GM21825 (cell line): ENCODE data around the gene ARHGAP23.
A peak's percentile ranks its signal among the peaks of the same experiment; 100 is the strongest.
"Not testable (repeated sequence)": the region's sequence is repeated elsewhere in the genome, so short reads cannot be mapped to it uniquely, and the experiment has no call there.

Experiments used
- ATAC-seq: cut with Tn5 transposase; IDR thresholded peaks from one replicate; pipeline ENCODE4 v1.9.1; 2021; ENCODE audit warnings: mild to moderate bottlenecking, moderate library complexity; ENCODE audit not compliant: unreplicated experiment

ARHGAP23 gene

DNA sequence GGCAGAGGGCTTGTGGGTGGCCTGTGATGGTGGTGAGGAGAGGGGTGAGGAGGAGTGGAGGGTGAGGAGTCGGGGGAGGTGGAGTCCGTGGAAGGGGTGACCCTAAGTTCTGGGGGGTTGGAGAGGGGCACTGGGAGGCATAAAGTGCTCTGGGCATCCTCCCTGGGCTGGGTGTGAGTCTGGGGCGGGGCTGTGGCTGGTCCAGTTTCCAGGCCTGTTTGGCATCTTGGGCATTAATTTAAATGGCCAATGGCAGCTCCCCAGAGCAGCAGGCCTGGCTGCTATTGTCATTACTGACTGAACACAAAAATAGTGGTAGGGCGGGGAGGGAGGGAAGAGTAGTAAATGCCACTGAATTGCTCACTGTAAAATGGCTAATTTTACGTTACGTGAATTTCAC is 7.7 kb upstream of the ARHGAP23 start:
- no peak for ATAC-seq

DNA sequence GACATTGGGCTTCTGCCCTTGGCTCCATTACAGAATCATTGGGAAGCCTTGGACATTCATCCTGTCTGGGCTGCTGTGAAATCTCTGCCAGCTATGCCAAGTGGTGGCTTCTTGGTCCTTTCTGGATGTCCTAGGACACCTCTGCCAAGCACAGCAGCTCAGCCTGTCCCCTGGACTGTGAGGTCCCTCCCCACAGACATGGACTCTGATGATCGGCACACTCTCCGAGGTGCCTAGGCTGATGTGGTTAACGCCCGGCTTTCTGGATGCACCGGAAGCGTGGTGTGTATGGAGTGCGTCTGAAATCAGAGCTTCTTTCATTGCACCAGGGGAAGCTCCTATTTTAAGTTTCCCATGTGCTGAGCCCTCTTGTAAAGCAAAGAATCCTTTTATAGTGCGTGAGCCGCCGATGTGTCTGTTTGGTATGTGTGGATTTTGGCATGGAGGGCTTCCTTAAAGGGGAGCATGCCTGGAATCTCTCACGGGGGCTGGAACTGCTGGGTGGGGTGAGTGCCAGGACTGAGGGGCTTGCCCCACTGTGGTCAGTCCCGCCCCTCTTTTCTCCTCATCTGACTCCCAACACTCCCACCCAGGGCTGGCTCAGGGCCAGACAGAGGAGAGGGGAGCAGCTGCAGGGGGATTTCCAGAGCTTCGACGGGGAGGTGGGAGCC is 7.0 kb upstream of the ARHGAP23 start:
- ATAC-seq, result no peak

DNA sequence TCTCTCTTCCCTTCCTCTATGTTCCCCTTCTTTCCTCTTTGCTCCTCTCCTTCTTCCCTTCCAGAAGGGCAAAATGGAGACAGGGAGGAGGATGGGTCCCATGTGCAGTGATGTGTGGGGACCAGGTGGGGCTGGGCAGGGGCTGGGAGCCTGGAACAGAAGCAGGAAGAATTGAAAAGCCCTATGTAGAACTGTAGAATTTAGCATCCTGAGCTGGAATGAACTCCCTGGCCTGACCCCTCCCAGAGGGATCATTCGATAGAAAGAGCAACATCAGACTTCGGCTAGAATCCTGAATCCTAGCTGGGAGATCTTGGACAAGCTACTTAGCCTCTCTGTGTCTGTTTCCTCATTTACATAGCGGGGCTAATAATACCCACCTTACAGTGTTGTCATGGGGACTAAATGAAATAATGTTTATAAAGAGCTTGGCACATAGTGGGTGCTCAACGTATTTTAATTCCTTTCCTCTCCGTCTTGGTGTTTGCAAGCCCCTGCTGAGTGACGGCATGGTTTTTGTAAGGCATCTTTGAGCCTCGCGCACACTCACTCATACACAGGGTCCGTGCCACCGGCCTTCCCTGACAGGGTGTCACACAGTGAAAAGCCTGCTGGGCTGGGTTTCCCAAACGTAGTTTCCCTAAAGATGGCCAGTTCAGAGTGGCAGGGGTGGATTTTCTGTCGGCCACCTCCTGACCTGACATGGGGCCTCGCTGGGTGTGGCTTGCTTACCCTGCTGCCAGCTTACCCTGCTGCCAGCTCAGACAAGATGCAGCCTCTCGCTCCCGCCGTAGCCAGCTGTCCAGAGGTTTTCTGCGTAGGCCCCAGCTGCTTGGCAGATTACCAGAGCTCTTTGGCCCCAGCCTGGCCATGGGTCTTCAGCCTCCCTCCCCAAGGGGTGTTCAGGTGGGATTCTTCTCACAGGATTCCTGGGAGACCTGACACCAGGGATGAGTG is 6.1 kb upstream of the ARHGAP23 start:
- no peak for ATAC-seq

DNA sequence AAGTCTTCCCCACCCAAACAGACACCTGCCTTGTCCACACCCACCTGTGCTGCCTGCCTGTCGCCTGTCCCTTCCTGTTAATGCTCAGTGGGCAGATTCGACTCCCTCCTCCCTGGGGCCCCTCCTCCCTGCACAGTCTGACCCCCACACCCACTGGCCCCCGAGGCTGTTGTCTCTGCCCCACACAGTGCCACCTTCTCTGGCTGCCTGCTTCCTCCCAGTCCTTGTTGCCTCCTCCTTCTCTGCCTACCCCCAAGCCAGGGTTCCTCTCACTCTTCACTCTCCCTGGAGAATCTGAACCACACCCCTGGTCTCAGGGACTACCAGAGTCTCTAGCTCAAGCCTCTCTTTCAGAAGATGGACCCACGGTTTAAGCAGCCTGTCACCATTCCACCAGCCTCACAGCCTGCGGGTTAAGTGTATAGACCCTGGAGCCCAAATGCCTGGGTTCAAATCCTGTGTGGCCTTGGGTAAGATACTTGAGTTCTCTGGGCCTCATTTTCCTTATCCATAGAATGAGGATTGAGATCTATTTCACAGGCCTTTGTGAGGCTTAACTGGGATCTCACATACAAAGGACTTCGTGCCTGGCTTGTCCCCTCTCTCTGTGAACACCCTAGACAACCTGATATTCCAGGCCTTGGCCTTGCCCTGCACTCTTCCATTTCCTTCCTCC is 3.8 kb upstream of the ARHGAP23 start:
- no peak for ATAC-seq

DNA sequence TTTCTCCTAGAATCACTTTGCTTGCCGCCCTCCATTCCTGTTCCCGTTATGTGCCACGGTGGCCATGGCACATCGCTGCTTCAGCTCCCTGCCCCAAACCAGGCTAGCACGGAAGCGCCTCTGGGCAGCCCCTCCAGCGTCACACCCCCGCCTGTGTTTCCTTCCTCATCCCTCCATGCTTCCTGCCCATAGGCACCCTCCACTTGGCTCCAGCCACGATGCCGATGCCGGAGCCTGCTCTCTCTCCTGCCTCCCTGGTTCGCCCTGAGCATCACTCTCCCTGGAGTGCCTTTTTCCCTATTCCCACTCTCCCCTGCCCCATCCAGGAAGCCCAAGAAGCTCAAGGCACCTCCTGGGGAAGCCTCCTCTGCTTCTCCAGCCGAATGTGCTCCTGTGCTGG is 3.2 kb upstream of the ARHGAP23 start:
- ATAC-seq, result no peak

DNA sequence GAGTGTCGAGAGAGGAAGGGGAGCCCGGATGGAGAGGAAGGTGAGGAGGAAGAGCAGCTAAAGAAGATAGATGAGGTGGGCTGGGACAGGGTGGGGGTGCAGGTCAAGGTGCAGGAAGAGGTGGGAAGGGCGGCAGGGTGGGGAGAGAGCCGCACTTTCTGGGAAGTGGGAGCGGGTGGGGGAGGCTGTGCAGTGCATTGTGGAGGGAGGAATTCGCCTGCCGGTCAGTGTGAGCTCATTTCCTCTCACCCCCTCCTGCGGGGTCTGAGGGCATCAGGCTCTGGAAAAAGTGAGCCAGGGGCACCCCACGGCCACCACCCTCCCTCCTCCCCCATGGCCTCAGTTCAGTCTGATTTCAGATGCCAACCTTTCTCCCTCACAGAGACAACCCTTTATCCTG is 2.5 kb upstream of the ARHGAP23 start:
- no peak for ATAC-seq

DNA sequence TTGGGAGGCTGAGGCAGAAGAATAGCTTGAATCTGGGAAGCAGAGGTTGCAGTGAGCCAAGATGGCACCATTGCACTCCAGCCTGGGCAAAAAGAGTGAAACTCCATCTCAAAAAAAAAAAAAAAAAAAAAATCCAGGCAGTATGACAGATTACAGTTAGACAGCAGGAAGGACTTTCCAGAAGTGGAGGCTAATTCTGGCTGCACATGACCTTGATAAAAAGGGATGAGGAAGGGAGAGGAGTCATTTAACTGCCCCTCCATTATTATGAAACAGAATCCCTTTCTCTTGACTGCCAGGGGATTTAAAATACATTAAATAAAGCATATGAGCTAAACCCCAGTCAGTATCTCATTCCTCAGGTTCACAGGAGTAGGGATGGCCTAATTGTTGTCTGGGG is 1.8 kb upstream of the ARHGAP23 start:
- no peak for ATAC-seq

DNA sequence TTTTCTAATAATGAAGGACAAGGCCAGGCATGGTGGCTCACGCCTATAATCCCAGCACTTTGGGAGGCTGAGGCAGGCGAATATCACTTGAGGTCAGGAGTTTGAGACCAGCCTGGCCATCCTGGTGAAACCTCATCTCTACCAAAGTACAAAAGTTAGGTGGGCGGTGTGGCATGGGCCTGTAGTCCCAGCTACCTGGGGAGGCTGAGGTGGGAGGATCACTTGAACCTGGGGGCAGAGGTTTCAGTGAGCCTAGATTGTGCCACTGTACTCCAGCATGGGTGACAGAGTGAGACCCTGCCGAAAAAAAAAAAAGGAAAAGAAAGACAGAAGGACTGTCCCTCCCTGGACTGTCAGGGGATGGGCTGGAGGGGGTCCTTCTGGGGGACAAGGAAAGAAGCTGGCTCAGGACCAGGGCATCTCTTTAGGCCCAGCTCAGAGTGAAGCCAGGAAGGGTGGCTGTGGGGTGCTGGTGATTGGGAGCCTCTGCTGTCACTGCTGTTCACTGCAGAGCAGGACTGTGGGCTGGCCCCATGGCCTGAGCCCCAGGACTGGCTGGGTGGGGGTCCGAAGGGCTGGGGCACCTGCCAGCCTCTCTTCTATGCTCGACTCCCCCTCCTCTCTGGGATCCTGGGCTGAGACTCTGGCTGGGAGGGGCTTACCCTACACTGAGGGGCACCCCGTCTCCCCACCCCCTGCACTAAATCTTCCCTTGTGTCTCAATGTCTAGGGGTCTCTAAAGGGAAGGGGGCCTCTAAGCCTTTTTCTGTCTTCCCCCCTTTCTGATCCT is 909 bp upstream of the ARHGAP23 start:
- no peak for ATAC-seq

DNA sequence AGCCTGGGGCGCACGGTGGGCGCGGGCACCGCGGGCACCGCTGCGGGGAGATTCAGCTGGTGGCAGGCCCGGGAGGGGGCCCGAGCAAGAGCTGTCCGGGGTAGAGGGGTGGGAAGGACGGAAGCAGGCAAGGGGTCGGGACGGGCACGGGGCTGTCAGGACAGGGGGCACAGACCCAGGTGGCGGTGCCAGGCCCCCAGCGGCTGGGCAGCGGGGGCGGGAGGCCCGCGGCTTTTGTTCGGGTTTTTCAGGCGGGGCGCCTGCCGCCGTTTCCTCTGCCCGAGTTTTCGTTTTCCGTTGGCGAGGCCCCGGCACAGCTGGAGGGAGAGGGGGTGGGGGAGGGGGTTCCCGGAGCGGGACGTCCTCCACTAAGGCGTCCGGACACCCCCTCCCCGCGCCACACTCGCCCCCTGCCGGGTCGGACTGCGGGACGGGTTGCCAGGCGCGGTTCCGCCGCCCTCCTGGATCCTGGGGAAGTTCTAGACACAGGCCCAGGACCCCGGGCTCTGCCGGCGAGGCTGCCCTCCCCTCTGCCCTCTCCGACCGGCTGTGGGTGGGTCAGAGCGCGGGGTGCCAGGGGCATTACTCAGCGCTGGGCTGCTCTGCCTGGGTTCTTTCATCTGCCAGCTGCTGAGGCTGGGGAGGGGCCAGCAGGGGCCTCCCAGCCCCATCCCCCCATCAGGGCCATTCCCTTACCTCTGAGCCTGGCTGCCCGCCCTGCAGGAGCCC is 543 bp downstream of the ARHGAP23 start:
- peak; percentile 23 for ATAC-seq

DNA sequence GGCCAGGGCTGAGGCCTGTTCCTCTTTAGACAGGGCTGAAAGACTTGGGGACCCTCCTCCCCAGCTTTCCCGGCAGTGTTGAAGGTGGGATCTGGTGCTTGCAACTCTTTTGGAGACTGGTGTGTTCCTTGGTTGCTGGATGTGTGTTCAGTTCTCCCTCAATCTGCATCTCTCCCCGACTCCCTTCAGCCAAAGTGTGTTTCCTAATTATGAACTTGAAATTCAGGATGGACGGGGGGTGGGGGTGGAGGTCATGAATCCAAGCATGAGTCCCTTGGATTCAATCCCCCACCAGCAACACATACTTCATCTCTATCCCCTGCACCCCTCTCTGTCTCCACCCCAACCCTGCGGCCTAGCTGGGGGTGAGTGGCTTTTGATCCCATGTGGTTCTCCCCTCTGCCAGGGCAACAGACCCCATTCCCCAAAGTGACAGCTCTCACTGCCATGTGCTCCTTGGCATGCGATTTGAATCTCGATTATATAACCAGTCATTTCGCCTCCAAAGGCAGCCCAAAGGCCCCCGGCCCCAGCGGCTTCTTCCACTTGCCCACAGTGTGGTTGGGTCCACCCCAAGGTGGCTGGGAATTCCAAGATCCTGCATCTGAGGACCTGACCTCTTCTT is 1.3 kb downstream of the ARHGAP23 start:
- no peak for ATAC-seq

DNA sequence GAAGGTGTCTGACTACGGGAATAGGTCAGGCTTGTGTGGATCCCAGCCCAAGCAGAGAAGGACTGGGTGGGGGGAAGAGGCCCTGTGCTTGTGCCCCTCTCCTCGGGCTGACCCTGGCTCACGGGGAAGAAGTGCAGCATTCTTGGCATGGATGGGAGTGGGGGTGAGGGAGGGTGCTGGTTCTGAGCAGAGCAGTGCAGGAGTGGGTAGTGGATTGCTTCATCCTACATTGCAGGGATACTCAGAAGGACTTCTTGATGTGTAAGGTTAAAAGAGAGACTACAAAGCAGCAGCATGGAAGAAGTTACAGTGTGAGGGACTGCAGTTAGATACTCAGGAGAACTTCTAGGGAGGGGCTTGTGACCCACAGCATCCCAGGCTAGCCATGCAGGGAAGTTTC is 2.1 kb downstream of the ARHGAP23 start:
- no peak for ATAC-seq

DNA sequence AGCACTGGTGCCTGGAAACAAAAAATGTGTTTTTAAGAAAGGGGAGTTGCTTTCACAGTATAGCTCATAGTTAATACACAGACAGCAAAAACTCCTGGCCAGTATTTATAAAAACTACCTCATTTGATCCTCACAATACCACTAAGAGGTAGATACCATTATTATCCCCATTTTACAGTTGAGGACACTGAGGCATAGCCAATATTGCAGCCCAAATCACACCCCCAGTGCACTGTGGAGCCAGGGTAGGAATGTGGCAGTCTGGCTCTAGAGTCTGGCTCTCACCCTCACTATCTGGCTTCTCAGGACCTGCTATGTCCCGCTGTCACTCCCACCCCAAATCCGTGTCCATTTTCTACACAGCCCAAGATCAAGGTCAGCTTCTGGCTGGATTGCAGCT is 2.6 kb downstream of the ARHGAP23 start:
- no peak for ATAC-seq

DNA sequence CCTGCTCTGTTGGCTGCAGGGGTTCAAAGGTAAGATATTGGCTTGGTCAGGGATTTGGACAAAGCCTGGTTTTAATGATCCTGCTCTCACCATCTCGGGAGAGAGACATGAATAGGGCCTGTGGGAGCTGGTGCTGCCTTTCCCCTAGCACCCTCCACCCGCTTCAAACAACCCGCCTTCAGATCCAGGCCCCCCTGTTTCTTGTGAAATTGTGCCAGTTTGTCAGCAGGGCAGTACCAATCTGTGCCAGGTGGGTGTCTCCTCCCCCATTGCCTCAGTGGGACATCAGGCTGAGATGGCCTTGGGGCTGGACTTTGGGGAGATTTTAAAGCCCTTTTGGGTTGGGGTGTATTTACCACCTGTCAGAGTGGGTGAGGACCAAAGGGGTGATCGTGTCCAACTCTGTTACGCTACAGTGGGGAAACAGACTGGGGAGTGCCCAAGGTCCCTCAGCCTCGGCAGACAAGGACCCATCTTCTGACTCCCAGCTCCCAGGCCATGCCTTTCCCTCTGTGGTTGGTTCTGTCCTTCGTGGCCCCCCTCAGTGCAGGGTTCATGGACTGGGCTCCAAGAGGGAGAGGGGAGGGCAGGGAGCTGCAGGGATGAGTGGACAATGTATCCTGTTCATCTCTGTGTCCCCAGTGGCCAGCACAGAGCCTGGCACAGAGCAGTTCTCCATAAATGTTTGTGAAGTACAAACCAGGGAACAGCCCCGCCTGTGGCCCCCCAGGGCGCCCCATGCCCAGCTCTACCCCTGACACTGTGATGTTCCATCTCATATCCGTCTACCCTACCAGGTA is 3.3 kb downstream of the ARHGAP23 start:
- ATAC-seq, result no peak

DNA sequence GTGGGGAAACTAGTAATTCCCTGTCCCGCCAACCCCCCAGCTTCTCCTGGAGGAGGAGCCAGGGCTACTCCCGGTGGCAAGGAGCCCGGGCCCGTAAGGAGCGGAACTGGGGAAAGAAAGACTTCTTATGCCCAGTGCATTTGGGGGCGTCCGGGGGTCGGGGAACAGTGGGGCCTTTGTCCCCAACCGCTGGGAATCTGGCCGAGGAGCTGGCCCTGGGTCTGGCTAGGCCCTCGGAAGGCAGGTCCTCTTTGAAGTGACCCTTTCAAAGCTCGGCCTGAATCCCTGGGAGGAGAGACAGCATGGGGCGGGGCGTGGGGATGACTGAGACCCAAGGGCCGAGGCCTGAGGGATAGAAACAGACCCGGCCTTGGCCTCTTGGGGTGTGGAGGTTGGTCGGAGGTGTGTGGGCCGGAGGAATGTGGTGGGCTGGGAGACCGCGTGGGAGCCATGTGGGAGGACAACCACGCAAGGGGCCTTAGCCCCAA is 6.0 kb downstream of the ARHGAP23 start:
- ATAC-seq, result no peak

DNA sequence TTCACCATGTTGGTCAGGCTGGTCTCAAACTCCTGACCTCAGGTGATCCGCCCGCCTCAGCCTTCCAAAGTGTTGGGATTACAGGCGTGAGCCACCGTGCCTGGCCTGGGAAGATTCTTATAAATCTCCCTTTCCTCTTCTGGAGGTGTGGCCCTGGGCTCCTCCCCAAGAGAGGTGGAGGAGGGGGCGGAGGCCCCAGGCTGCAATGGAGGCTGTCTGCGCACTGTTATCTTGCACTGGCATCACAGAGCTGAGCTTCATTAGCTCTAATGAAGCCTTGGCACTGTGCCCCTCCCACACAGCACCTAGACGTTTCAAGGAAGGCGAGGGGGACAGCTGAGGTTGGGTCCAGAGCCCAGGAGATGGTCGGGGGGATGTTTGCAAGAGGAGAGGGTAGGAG is 7.5 kb downstream of the ARHGAP23 start:
- no peak for ATAC-seq

DNA sequence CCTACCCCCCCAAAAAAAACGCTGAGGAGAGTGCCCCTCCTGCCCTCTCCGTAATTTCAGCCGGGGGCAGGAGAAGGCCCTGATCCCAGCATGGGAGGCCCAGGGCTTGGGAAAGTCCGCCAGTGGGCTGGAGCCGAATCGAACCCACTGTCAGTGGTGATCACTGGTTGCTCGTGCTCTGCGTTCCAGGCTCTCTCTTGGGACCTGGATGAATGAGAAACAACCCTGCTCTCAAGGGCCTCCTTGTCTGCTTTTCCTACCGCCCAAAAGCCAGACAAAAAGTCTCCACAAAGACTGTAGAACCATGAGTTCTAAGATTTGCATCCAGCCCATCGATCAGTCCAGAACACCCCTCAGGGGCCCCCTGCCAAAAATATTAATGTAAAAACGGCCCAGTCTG is 8.1 kb downstream of the ARHGAP23 start:
- ATAC-seq, result no peak

DNA sequence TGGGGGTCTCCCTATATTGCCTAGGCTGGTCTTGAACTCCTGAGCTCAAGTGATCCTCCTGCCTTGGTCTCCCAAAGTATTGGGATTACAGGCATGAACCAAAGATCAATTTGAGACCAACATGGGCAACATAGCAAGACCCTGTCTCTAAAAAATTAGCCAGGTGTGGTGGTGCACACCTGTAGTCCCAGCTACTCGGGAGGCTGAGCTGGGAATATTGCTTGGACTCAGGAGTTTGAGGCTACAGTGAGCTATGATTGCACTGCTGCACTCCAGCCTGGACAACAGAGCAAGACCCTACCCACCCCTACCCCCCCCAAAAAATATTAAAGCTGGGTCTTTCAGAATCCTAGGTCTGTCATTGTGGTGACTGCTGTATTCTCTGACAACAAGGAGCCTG is 9.0 kb downstream of the ARHGAP23 start:
- not testable (repeated sequence) for ATAC-seq

DNA sequence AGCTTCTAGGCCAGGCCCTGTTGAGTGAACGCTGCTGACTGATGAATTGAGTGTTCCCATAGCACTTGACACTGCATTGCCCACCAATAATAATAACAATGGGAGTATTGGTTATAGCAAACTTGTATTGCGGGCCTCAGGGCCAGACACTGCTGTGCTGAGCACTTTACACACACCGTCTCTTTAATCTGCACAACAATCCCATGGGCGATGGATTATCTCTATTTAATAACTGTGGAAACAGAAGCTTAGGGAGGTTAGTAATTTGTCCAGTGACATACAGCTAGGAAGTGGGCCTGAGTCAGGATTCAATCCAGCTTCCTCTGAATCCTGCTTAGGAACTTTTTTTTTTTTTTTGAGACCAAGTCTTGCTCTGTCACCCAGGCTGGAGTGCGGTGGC is 11.2 kb downstream of the ARHGAP23 start:
- no peak for ATAC-seq
